IPS DF 6.9 (cell line): Measurements from ENCODE around the gene NFYC.

ENCODE experiments used
- DNase-seq: peaks from one replicate; pipeline ENCODE4 v3.0.0-alpha.2; 2013; ENCODE audit warnings: low read depth, low spot score
- H3K27ac ChIP-seq: one replicate; pipeline ENCODE4 v1.5.1; 2013; ENCODE audit warnings: low read length, control low read depth
- H3K27me3 ChIP-seq: 2 replicates; pipeline ENCODE4 v1.6.1; 2013; ENCODE audit warnings: mild to moderate bottlenecking, low read length; ENCODE audit not compliant: control insufficient read depth, insufficient read depth
- H3K36me3 ChIP-seq: 2 replicates; pipeline ENCODE4 v1.6.1; 2013; ENCODE audit warnings: low read length; ENCODE audit not compliant: control insufficient read depth, insufficient read depth
- H3K4me1 ChIP-seq: 2 replicates; pipeline ENCODE4 v1.6.1; 2013; ENCODE audit warnings: low read length; ENCODE audit not compliant: control insufficient read depth, insufficient read depth
- H3K4me3 ChIP-seq: 2 replicates; pipeline ENCODE4 v1.5.1; 2013; ENCODE audit warnings: mild to moderate bottlenecking, low read length
- H3K9me3 ChIP-seq: 2 replicates; pipeline ENCODE4 v1.6.1; 2013; ENCODE audit warnings: low read length, inconsistent platforms; ENCODE audit not compliant: control insufficient read depth, insufficient read depth
- WGBS: extraction: QIAGEN DNeasy Blood & Tissue Kit; methylation state at CpG from one replicate; pipeline ENCODE4 v1.1.7; 2013; ENCODE audit warnings: mixed read lengths, missing lambda C conversion rate; ENCODE audit not compliant: insufficient read length, insufficient coverage; 5-methylcytosine and 5-hydroxymethylcytosine counted together

NFYC gene

GRCh38 chr1:40806731-40807695, 115.5 kb downstream of the NFYC start:
- no peak for DNase-seq
- no CpG with 5 or more reads among the region's 20 CpGs for whole genome bisulfite sequencing
- no peaks in the 10 kb centered on the region for H3K27me3 ChIP-seq
- H3K4me3 ChIP-seq: no peak overlapping the region
- H3K36me3 ChIP-seq: no peaks in the 10 kb centered on the region
- H3K4me1 ChIP-seq: peaks cover 5% of the 10 kb centered on the region; the same call in 1 of the 2 replicates
- no peaks in the 10 kb centered on the region for H3K9me3 ChIP-seq
- no peak overlapping the region for H3K27ac ChIP-seq

DNA sequence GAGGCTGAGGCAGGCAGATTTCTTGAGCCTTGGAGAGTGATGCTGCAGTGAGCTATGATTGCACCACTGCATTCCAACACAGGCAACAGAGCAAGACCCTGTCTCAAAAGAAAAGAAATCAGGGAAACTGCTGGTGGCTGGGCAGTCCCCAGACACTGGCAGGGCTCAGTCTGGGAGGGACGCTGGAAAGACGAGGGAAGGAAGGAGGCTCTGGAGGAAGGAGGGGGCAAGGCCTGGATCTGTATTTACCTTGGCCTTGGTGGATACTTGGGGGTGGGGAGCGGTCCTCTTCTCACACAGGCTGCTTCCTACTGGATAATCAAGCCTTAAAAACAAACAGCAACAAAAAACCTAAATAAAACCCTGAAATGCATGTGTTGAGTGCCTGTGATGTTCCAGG, 116.5 kb downstream of the NFYC start:
- Histone ChIP-seq H3K4me1 (peaks cover 5% of the 10 kb centered on the region; the same call in 1 of the 2 replicates), H3K27ac (no peak overlapping the region), H3K9me3 (no peaks in the 10 kb centered on the region), H3K27me3 (no peaks in the 10 kb centered on the region), H3K4me3 (no peak overlapping the region), H3K36me3 (no peaks in the 10 kb centered on the region)
- DNase-seq: no peak
- no CpG with 5 or more reads among the region's 3 CpGs for WGBS

DNA sequence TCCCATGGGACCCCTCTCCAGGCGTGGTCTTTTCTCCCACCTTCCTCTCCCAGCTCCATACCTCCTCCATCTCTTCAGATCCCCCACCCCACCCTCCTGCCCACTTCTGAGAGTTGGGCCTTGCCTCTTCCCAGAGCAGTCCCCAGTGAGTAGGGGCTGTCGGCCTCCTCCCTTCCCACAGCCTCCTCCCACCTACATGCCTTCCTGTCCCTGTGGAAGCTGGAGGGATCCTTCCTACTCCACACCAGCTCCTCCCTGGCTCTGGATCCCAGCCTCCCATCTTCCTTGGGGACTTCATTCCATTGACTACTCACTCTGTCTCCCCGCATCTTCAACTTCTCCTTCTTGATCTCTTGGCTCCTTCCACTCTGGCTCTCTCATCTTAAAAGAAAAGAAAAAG, 116.9 kb downstream of the NFYC start:
- WGBS: no CpG with 5 or more reads among the region's 3 CpGs
- H3K36me3 ChIP-seq: no peaks in the 10 kb centered on the region
- H3K4me3 ChIP-seq: no peak overlapping the region
- DNase-seq: no peak
- H3K9me3 ChIP-seq: no peaks in the 10 kb centered on the region
- H3K27ac ChIP-seq: no peak overlapping the region
- H3K27me3 ChIP-seq: no peaks in the 10 kb centered on the region
- H3K4me1 ChIP-seq: peaks cover 4% of the 10 kb centered on the region; the same call in 1 of the 2 replicates

DNA sequence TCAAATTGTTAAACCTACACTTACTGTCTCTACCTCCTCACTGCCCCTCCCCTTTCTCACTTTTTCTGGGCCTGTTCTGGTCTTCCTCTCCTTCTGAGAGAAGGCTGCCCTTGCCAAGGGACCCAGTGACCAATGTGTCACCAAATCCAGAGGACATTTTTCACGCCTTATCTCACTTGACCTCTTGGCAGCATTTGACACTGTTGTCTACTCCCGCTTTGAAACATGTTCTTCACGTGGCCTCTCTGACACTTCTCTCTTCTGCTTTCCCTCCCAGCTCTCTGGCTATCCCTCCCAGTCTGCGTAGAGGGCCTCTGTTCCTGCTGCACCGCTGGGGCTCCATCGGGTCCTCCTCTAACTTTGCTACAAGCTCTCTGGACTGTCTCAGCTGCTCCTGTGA, 117.4 kb downstream of the NFYC start:
- DNase-seq: no peak
- no peaks in the 10 kb centered on the region for H3K36me3 ChIP-seq
- no peaks in the 10 kb centered on the region for H3K27me3 ChIP-seq
- WGBS: no CpG with 5 or more reads among the region's 6 CpGs
- H3K9me3 ChIP-seq: no peaks in the 10 kb centered on the region
- peaks cover 2% of the 10 kb centered on the region; the same call in 1 of the 2 replicates for H3K4me1 ChIP-seq
- no peak overlapping the region for H3K27ac ChIP-seq
- no peak overlapping the region for H3K4me3 ChIP-seq

DNA sequence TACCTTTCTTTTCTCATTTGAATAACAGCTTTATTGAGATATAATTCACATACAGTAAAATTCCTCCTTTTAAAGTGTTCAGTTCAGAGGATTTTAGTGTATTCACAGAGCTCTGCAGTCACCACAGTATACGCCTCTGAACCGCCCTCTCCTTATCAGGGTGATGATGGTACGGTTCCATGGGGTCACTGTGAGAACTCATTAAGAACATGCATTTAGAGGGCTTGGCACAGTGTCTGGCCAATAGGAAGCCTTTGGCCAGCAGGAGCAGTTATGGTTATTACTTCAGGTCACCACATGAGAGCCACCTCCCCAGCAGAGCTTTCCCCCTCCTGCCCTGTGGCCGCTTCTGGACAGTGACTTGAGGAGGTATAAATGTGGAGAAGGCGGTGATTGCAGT, 119.4 kb downstream of the NFYC start:
- WGBS: no CpG with 5 or more reads among the region's 5 CpGs
- H3K27ac ChIP-seq: no peak overlapping the region
- DNase-seq: no peak
- no peak overlapping the region for H3K4me3 ChIP-seq
- H3K27me3 ChIP-seq: no peaks in the 10 kb centered on the region
- no peaks in the 10 kb centered on the region for H3K4me1 ChIP-seq
- no peaks in the 10 kb centered on the region for H3K9me3 ChIP-seq
- no peaks in the 10 kb centered on the region for H3K36me3 ChIP-seq

- no peaks in the 10 kb centered on the region for H3K36me3 ChIP-seq
- peaks cover 3% of the 10 kb centered on the region; the same call in 1 of the 2 replicates for H3K4me1 ChIP-seq
- no peak for DNase-seq
- H3K27ac ChIP-seq: no peak overlapping the region
- H3K9me3 ChIP-seq: no peaks in the 10 kb centered on the region
- WGBS: no CpG with 5 or more reads among the region's 9 CpGs
- H3K27me3 ChIP-seq: no peaks in the 10 kb centered on the region; the same call in 1 of the 2 replicates
- no peak overlapping the region for H3K4me3 ChIP-seq
These were observed 123.9 kb downstream of the NFYC start for GRCh38 chr1:40815420-40815819.

DNA sequence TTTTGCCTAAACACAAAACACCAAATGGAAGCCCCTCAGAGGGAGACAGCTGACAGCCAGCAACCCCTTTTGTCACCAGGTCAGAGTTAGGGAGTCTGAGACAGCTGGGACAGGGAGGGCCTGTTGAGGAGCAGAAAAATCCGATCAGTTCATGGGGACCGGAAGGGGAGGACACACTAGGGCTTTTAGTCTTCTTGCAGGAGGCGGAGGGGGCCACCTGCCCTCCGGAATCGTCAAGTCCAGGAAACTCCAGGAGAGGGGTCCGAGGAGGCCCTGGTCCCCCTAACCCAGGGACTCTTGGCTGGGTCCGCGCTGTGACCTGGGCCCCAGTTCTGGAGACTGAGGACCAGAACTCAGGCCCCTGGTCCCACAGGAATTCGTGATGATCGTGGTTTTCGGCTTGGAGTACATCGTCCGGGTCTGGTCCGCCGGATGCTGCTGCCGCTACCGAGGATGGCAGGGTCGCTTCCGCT, 126.3 kb downstream of the NFYC start:
- Histone ChIP-seq H3K27me3 (no peaks in the 10 kb centered on the region; the same call in 1 of the 2 replicates), H3K4me1 (peaks cover 3% of the 10 kb centered on the region; the same call in 1 of the 2 replicates), H3K9me3 (no peaks in the 10 kb centered on the region), H3K4me3 (peak overlapping the region; percentile 46; the same call in 1 of the 2 replicates), H3K27ac (no peak overlapping the region), H3K36me3 (no peaks in the 10 kb centered on the region)
- WGBS: no CpG with 5 or more reads among the region's 19 CpGs
- no peak for DNase-seq

DNA sequence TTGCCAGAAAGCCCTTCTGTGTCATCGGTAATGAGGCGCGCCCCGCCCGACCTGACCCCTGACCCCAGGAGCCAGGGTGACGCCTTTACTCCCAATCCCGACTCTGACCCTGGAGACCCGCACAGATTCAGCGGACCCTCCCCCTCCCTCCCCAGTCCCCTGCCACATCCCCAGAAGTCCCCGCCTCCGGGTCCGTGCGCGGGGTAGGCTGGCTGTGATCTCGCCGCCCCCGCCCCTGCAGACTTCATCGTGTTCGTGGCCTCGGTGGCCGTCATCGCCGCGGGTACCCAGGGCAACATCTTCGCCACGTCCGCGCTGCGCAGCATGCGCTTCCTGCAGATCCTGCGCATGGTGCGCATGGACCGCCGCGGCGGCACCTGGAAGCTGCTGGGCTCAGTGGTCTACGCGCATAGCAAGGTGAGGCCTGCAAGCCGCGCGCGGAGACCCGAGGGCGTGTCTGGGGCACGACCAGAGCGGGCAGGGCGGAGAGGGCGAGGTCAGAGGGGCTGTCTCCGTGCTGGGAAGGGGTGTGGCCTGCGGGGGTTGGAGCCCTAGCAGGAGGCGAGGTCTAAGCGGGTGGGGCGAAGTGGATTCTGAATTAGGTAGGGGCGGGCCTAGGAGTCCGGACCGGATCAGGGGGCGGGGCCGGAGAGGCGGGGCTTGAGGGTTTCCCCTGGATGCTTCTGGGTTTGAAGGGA, 126.9 kb downstream of the NFYC start:
- Histone ChIP-seq H3K27me3 (no peaks in the 10 kb centered on the region; the same call in 1 of the 2 replicates), H3K4me1 (peaks cover 3% of the 10 kb centered on the region; the same call in 1 of the 2 replicates), H3K36me3 (no peaks in the 10 kb centered on the region), H3K9me3 (no peaks in the 10 kb centered on the region), H3K4me3 (peak overlapping the region; percentile 46; the same call in 1 of the 2 replicates), H3K27ac (no peak overlapping the region)
- DNase-seq: peak; percentile 68
- no CpG with 5 or more reads among the region's 59 CpGs for WGBS

- DNase-seq: no peak
- H3K4me3 ChIP-seq: peak overlapping the region; percentile 19; the same call in 1 of the 2 replicates
- H3K27ac ChIP-seq: no peak overlapping the region
- WGBS: no CpG with 5 or more reads among the region's 26 CpGs
- H3K36me3 ChIP-seq: no peaks in the 10 kb centered on the region
- H3K4me1 ChIP-seq: peaks cover 3% of the 10 kb centered on the region; the same call in 1 of the 2 replicates
- no peaks in the 10 kb centered on the region; the same call in 1 of the 2 replicates for H3K27me3 ChIP-seq
- no peaks in the 10 kb centered on the region for H3K9me3 ChIP-seq
These were observed 127.6 kb downstream of the NFYC start for GRCh38 chr1:40819101-40819500.

DNA sequence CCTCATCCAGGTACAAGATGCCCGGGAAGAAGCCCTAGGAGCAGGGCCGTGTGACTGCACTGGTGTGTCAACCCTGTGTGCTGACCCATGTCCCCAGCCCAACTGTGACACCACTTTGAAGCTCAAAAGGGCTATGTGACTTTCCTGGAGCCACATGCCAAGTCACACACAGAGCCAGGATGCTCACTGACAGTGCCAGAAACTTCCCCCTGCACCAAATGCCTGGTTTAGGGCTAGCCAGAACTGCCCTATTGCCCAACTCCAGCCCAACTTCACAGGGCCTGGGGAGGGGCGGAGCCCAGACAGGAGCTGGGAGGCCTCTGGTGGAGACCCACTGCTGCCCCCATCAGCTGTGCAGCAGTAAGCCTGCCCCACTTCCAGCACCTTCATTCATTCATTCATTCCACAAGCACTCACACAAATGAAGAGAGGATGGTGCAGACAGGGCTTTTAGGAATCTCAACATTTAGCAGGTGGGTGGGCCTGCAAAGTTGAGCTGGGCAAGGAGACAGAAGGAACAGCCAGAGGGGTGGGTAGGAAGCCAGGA, 128.8 kb downstream of the NFYC start:
- no CpG with 5 or more reads among the region's 3 CpGs for WGBS
- Histone ChIP-seq H3K27me3 (no peaks in the 10 kb centered on the region; the same call in 1 of the 2 replicates), H3K9me3 (no peaks in the 10 kb centered on the region), H3K4me3 (no peak overlapping the region), H3K27ac (no peak overlapping the region), H3K4me1 (peaks cover 5% of the 10 kb centered on the region; the same call in 1 of the 2 replicates), H3K36me3 (no peaks in the 10 kb centered on the region)
- DNase-seq: no peak
